GM23338 (cell line): ENCODE measurements around the gene CIT. TPM values are rescaled to one million over a fixed set of nuclear protein-coding genes. Genes with fewer than 3 reads are reported as not detected.

ENCODE experiments used
- ATAC-seq: fragments of 200-7000 bp; cut with Tn5 transposase; 3 replicates; pipeline ENCODE4 v1.9.1; 2020
- DNase-seq: peaks from one replicate; pipeline ENCODE4 v3.0.0-alpha.2; 2015; ENCODE audit warnings: low spot score
- H2AFZ ChIP-seq: fragments of 200-600 bp; sonication (generic); 2 replicates; pipeline ENCODE4 v1.8.0; 2016; ENCODE audit warnings: antibody characterized with exemption, mild to moderate bottlenecking, moderate library complexity
- H3F3A ChIP-seq: fragments of 200-600 bp; sonication (generic); replicated peaks from 2 replicates; pipeline ENCODE4 v1.8.0; 2017; ENCODE audit warnings: antibody characterized with exemption, mixed run types, low read depth
- H3K27ac ChIP-seq: fragments of 200-600 bp; sonication (generic); 2 replicates; pipeline ENCODE4 v1.6.1; 2016; ENCODE audit warnings: low read depth
- H3K27me3 ChIP-seq: fragments of 200-600 bp; sonication (generic); 2 replicates; pipeline ENCODE4 v1.8.0; 2016; ENCODE audit warnings: mild to moderate bottlenecking, mixed run types, moderate library complexity; ENCODE audit not compliant: insufficient read depth
- H3K36me3 ChIP-seq: fragments of 200-600 bp; sonication (generic); 2 replicates; pipeline ENCODE4 v1.8.0; 2016; ENCODE audit warnings: mild to moderate bottlenecking; ENCODE audit not compliant: insufficient read depth
- H3K4me1 ChIP-seq: fragments of 200-600 bp; sonication (generic); 2 replicates; pipeline ENCODE4 v1.8.0; 2016; ENCODE audit warnings: mild to moderate bottlenecking, moderate library complexity; ENCODE audit not compliant: insufficient read depth
- H3K4me2 ChIP-seq: fragments of 200-600 bp; sonication (generic); 2 replicates; pipeline ENCODE4 v1.7.1; 2017; ENCODE audit warnings: mixed run types
- H3K4me3 ChIP-seq: fragments of 200-600 bp; sonication (generic); 2 replicates; pipeline ENCODE4 v1.6.1; 2016; ENCODE audit warnings: mixed run types
- H3K79me2 ChIP-seq: fragments of 200-600 bp; sonication (generic); replicated peaks from 2 replicates; pipeline ENCODE4 v1.8.0; 2017; ENCODE audit warnings: mild to moderate bottlenecking; ENCODE audit not compliant: insufficient read depth
- H3K9me2 ChIP-seq: fragments of 200-600 bp; sonication (generic); 2 replicates; pipeline ENCODE4 v1.8.0; 2017; ENCODE audit not compliant: insufficient read depth
- H4K20me1 ChIP-seq: fragments of 200-600 bp; sonication (generic); replicated peaks from 2 replicates; pipeline ENCODE4 v1.8.0; 2017; ENCODE audit warnings: mild to moderate bottlenecking; ENCODE audit not compliant: insufficient read depth
- H3K27ac Mint-ChIP-seq: 2 replicates; pipeline ENCODE4 v1.8.0; 2020; ENCODE audit warnings: inconsistent platforms, mild to moderate bottlenecking, moderate library complexity, mixed read lengths
- H3K27me3 Mint-ChIP-seq: 3 replicates; pipeline ENCODE4 v1.8.0; 2022; ENCODE audit warnings: low read depth, mild to moderate bottlenecking, moderate library complexity, mixed read lengths, inconsistent platforms; ENCODE audit not compliant: insufficient read depth, poor library complexity
- H3K36me3 Mint-ChIP-seq: 3 replicates; pipeline ENCODE4 v1.8.0; 2021; ENCODE audit warnings: low read depth, mild to moderate bottlenecking, inconsistent platforms, moderate library complexity, mixed read lengths
- H3K4me1 Mint-ChIP-seq: 3 replicates; pipeline ENCODE4 v1.8.0; 2020; ENCODE audit warnings: mild to moderate bottlenecking, inconsistent platforms, mixed read lengths
- H3K4me3 Mint-ChIP-seq: 3 replicates; pipeline ENCODE4 v1.8.0; 2021; ENCODE audit warnings: moderate library complexity, mild to moderate bottlenecking, inconsistent platforms, mixed read lengths
- H3K9me3 Mint-ChIP-seq: 3 replicates; pipeline ENCODE4 v1.8.0; 2020; ENCODE audit warnings: moderate library complexity, mild to moderate bottlenecking, inconsistent platforms, mixed read lengths
- CREB1 ChIP-seq: fragments of 250-450 bp; sonication (Bioruptor Pico); IDR thresholded peaks from 2 replicates; pipeline ENCODE4 v1.5.0; 2020; ENCODE audit warnings: low read depth, mild to moderate bottlenecking, moderate library complexity
- EZH2 ChIP-seq: fragments of 200-600 bp; sonication (generic); IDR thresholded peaks from one replicate; pipeline ENCODE4 v1.8.0; 2017; ENCODE audit warnings: antibody characterized with exemption, mild to moderate bottlenecking, low read depth; ENCODE audit not compliant: unreplicated experiment
- POLR2AphosphoS5 ChIP-seq: IDR thresholded peaks from 2 replicates; pipeline ENCODE4 v1.6.1; 2016; ENCODE audit warnings: antibody characterized with exemption, low read depth
- STAT1 ChIP-seq: IDR thresholded peaks from one replicate; pipeline ENCODE4 v1.6.1; 2016; ENCODE audit warnings: antibody characterized with exemption; ENCODE audit not compliant: unreplicated experiment
- ZNF331 ChIP-seq: fragments of 250-450 bp; sonication (Bioruptor Pico); IDR thresholded peaks from 2 replicates; pipeline ENCODE4 v1.5.0; 2020; ENCODE audit warnings: low read depth, mild to moderate bottlenecking, moderate library complexity
- polyA plus RNA-seq: library from polyadenylated mRNA; unstranded; fragments of >200 nt; fragmentation: Nextera tagmentation; extraction: Ambion mirVana; gene quantifications from 2 replicates; pipeline ENCODE4 v1.2.1, GENCODE V29; 2016
- total RNA-seq: library from RNA; depleted of rRNA; stranded (reverse); fragments of >200 nt; shearing (Covaris generic); gene quantifications from 2 replicates; pipeline ENCODE4 v1.2.3, GENCODE V29; 2014
- TF ChIP-seq, protein P1 (sequence below): fragments of 250-450 bp; sonication (Bioruptor Pico); IDR thresholded peaks from 2 replicates; pipeline ENCODE4 v1.5.0; 2020; ENCODE audit warnings: mild to moderate bottlenecking, moderate library complexity
- TF ChIP-seq, protein P2 (sequence below): IDR thresholded peaks from one replicate; pipeline ENCODE4 v1.6.1; 2018; ENCODE audit warnings: antibody characterized with exemption; ENCODE audit not compliant: unreplicated experiment
- TF ChIP-seq, protein P3 (sequence below): IDR thresholded peaks from 2 replicates; pipeline ENCODE4 v1.6.1; 2016; ENCODE audit warnings: antibody characterized with exemption

The CIT gene
- total and polyA plus RNA-seq, 2 experiments from 2014 or later: 9.7 to 47.8 TPM

DNA sequence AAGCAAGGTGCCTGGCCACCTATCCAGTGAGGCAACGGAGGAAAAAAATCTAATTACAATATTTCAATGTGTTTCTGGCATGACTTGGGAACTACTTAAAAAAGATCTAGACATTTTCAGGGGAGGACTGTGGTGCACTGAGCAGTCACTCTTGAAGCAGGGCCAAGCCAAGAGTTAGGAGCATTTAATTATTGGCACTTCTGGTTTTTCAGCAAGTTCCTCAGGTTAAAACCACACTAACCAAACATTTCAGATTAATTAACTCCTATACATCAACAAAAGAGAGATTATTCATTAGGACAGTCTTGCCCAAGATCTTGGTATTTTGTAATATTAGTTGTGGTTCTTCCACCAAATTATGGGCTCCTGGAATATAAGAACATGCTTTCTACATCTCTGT, 183.6 kb downstream of the CIT start (continued):
- TF ChIP-seq, protein P1, sequence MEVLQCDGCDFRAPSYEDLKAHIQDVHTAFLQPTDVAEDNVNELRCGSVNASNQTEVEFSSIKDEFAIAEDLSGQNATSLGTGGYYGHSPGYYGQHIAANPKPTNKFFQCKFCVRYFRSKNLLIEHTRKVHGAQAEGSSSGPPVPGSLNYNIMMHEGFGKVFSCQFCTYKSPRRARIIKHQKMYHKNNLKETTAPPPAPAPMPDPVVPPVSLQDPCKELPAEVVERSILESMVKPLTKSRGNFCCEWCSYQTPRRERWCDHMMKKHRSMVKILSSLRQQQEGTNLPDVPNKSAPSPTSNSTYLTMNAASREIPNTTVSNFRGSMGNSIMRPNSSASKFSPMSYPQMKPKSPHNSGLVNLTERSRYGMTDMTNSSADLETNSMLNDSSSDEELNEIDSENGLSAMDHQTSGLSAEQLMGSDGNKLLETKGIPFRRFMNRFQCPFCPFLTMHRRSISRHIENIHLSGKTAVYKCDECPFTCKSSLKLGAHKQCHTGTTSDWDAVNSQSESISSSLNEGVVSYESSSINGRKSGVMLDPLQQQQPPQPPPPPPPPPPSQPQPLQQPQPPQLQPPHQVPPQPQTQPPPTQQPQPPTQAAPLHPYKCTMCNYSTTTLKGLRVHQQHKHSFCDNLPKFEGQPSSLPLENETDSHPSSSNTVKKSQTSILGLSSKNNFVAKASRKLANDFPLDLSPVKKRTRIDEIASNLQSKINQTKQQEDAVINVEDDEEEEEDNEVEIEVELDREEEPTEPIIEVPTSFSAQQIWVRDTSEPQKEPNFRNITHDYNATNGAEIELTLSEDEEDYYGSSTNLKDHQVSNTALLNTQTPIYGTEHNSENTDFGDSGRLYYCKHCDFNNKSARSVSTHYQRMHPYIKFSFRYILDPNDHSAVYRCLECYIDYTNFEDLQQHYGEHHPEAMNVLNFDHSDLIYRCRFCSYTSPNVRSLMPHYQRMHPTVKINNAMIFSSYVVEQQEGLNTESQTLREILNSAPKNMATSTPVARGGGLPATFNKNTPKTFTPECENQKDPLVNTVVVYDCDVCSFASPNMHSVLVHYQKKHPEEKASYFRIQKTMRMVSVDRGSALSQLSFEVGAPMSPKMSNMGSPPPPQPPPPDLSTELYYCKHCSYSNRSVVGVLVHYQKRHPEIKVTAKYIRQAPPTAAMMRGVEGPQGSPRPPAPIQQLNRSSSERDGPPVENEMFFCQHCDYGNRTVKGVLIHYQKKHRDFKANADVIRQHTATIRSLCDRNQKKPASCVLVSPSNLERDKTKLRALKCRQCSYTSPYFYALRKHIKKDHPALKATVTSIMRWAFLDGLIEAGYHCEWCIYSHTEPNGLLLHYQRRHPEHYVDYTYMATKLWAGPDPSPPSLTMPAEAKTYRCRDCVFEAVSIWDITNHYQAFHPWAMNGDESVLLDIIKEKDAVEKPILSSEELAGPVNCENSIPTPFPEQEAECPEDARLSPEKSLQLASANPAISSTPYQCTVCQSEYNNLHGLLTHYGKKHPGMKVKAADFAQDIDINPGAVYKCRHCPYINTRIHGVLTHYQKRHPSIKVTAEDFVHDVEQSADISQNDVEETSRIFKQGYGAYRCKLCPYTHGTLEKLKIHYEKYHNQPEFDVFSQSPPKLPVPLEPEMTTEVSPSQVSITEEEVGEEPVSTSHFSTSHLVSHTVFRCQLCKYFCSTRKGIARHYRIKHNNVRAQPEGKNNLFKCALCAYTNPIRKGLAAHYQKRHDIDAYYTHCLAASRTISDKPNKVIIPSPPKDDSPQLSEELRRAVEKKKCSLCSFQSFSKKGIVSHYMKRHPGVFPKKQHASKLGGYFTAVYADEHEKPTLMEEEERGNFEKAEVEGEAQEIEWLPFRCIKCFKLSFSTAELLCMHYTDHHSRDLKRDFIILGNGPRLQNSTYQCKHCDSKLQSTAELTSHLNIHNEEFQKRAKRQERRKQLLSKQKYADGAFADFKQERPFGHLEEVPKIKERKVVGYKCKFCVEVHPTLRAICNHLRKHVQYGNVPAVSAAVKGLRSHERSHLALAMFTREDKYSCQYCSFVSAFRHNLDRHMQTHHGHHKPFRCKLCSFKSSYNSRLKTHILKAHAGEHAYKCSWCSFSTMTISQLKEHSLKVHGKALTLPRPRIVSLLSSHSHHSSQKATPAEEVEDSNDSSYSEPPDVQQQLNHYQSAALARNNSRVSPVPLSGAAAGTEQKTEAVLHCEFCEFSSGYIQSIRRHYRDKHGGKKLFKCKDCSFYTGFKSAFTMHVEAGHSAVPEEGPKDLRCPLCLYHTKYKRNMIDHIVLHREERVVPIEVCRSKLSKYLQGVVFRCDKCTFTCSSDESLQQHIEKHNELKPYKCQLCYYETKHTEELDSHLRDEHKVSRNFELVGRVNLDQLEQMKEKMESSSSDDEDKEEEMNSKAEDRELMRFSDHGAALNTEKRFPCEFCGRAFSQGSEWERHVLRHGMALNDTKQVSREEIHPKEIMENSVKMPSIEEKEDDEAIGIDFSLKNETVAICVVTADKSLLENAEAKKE: no peak
- no peak for TF ChIP-seq ZNF331 (CRISPR knock-in tag)
- TF ChIP-seq STAT1: no peak

DNA sequence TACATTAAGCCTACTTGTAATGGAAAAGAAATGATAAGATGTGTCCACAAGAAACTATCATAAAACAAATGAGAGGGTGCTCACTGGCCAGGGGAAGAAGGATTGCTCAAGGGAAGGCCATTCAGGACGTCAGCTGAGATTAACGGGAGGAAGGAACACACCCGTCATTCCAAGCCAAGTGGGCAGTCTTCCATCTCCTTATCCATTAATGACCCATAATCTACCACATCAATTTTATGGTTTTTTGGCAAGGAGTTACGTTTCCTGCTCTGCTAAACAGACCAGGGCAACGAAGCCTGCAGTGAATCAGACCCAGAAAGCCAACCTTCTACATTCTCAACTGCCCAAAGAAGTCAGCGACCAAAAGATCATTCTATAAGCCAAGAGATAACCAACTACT, 184.1 kb downstream of the CIT start:
- no peak overlapping the region for H3K4me2 ChIP-seq
- H3K36me3 ChIP-seq: 0 out of 2 replicates have a peak, but pooled peaks cover 7% of the 10 kb centered on the region
- H3F3A ChIP-seq: no peaks in the 10 kb centered on the region
- H3K4me3 Mint-ChIP-seq: no peak overlapping the region
- peaks cover 40% of the 10 kb centered on the region for H3K36me3 Mint-ChIP-seq
- TF ChIP-seq EZH2 (no peak), ZNF331 (CRISPR knock-in tag) (no peak), STAT1 (no peak), CREB1 (CRISPR knock-in tag) (no peak), POLR2AphosphoS5 (no peak)
- TF ChIP-seq, protein P2, sequence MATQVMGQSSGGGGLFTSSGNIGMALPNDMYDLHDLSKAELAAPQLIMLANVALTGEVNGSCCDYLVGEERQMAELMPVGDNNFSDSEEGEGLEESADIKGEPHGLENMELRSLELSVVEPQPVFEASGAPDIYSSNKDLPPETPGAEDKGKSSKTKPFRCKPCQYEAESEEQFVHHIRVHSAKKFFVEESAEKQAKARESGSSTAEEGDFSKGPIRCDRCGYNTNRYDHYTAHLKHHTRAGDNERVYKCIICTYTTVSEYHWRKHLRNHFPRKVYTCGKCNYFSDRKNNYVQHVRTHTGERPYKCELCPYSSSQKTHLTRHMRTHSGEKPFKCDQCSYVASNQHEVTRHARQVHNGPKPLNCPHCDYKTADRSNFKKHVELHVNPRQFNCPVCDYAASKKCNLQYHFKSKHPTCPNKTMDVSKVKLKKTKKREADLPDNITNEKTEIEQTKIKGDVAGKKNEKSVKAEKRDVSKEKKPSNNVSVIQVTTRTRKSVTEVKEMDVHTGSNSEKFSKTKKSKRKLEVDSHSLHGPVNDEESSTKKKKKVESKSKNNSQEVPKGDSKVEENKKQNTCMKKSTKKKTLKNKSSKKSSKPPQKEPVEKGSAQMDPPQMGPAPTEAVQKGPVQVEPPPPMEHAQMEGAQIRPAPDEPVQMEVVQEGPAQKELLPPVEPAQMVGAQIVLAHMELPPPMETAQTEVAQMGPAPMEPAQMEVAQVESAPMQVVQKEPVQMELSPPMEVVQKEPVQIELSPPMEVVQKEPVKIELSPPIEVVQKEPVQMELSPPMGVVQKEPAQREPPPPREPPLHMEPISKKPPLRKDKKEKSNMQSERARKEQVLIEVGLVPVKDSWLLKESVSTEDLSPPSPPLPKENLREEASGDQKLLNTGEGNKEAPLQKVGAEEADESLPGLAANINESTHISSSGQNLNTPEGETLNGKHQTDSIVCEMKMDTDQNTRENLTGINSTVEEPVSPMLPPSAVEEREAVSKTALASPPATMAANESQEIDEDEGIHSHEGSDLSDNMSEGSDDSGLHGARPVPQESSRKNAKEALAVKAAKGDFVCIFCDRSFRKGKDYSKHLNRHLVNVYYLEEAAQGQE: no peak
- TF ChIP-seq, protein P3, sequence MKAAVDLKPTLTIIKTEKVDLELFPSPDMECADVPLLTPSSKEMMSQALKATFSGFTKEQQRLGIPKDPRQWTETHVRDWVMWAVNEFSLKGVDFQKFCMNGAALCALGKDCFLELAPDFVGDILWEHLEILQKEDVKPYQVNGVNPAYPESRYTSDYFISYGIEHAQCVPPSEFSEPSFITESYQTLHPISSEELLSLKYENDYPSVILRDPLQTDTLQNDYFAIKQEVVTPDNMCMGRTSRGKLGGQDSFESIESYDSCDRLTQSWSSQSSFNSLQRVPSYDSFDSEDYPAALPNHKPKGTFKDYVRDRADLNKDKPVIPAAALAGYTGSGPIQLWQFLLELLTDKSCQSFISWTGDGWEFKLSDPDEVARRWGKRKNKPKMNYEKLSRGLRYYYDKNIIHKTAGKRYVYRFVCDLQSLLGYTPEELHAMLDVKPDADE: no peak
- no peak overlapping the region for H3K4me3 ChIP-seq
- no peak for ATAC-seq
- H3K79me2 ChIP-seq: no peaks in the 10 kb centered on the region
- no peaks in the 10 kb centered on the region for H3K9me3 Mint-ChIP-seq
- H3K27me3 ChIP-seq: no peaks in the 10 kb centered on the region
- H3K27ac ChIP-seq: no peak overlapping the region
- no peak for DNase-seq
- H2AFZ ChIP-seq: no peak overlapping the region
- H3K27me3 Mint-ChIP-seq: peaks cover 3% of the 10 kb centered on the region
- no peaks in the 10 kb centered on the region; the same call in none of the 2 replicates for H4K20me1 ChIP-seq
- no peak overlapping the region for H3K27ac Mint-ChIP-seq
- no peaks in the 10 kb centered on the region for H3K9me2 ChIP-seq
- H3K4me1 ChIP-seq: no peaks in the 10 kb centered on the region
- H3K4me1 Mint-ChIP-seq: peaks cover 4% of the 10 kb centered on the region; the same call in 1 of the 3 replicates
